GM21526 (cell line): ENCODE data around the gene THBS4.
"Not testable (repeated sequence)": the region's sequence is repeated elsewhere in the genome, so short reads cannot be mapped to it uniquely, and the experiment has no call there.

Experiments used
- ATAC-seq: cut with Tn5 transposase; IDR thresholded peaks from one replicate; pipeline ENCODE4 v1.9.1; 2021; ENCODE audit warnings: moderate library complexity; ENCODE audit not compliant: unreplicated experiment, low FRiP score

The THBS4 gene

DNA sequence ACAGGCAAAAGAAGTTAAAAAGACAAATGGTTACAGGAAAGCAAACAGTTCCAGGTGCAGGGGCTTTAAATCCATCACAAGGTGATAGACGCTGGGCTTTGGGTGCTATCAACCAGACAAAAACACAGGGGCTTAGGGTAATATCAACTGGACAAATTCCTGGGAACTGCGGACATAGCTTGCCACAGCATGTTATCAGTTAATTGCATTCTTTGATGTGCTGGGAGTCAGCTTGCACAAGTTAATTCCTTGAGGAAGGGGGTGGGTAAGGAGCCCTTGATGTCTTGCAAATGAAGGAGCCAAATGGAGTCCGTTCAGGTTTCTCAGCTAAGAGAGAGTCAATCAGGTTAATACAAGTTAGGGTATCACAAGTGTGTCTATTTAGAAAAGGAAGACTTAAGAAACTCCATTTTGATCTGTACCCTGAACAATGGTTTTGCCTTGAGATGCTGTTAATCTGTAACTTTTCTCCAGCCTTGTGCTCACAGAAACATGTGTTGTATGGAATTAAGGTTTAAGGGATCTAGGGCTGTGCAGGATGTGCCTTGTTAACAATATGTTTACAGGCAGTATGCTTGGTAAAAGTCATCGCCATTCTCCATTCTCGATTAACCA lies 76.3 kb downstream of the THBS4 start:
- not testable (repeated sequence) for ATAC-seq

DNA sequence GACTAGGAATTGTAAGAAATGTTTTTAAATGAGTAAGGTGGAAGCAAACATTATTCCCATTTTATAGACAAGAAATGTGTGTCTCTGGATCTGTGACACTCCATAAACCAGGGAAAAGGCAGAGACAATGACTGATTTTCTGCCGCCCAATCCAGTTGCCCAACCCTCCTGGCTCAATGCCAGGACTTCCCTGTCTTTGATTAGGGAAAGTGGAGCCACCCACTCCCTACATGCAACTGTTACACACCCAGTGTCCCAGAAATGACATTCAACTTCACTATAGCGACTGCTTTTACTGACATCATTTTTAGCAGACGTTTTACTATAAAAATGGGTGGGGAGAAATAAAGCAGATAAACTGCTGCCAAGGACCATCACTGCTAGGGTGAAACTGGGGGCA lies 79.7 kb downstream of the THBS4 start:
- ATAC-seq = no peak

DNA sequence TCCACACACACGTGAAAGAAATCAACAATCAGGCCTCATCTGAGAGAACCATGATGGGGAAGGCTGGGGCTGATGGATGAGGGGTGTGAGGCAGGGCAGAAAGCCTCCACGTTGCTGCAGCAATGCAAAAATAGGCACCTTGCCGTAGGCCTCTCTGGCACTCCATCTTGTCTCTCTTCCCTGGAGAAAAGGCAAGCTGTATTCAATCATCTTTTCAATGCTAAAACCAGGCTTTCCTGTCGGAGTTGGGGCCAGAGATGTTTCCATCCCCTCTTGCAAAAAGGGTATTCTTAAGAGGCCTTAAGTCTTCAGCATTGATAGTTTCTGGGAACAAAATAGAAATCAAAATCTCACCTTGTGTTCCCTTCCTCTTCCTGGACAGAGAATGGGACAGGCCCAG lies 80.9 kb downstream of the THBS4 start:
- ATAC-seq = no peak

DNA sequence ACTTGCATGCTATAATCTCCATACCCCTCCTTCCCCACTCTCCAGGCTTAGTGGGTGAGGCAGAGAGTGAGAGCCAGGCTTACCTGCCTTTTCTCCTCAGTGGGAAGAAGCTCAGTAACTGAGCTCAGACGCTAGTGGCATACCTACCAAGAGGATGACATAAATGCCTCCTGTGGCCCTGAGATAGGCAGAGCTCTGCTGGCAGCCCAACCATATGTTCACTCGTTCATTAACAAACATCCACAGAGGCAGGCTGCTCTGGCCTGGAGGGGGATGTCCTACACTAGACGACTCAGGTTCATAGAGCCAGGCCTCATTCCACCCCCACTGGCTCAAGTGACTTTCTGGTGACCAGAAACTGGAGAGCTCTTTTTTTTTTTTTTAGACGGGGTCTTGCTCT lies 81.3 kb downstream of the THBS4 start:
- no peak for ATAC-seq

DNA sequence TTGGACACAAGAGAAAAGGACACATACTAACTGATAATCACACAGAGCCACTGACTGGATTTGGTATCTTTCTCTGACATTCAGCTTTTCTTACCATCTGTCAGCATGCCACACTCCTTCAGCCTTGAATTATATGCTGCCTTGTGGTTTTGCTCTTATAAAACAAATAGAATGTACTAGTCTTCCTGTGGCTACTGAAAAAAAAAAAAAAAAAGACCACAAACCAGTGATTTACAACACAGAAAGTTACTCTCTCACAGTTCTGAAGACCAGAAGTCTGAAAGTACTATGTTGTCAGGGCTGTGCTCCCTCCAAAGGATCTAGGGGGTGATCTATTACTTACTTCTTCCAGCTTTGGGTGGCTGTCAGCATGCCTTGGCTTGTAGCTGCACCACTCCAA lies 82.3 kb downstream of the THBS4 start:
- ATAC-seq = no peak

DNA sequence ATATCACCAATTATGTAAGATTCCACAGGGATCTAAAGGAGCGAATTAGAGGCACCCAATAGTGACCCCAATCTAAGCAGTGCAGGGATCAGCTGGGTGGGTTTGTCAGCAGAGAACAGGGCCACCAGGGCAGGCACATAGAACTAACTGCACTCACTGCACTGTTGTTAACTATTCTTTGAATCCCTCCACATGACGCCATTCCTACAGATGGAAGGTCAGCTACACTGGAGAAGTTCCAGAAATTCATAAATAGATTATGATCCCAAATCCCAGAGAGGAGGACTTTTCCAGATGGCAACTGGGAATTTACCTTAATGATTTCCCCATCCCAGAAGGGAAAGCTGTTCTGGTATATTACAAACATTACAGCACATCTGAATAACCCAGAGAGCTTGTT lies 84.2 kb downstream of the THBS4 start:
- ATAC-seq = no peak

DNA sequence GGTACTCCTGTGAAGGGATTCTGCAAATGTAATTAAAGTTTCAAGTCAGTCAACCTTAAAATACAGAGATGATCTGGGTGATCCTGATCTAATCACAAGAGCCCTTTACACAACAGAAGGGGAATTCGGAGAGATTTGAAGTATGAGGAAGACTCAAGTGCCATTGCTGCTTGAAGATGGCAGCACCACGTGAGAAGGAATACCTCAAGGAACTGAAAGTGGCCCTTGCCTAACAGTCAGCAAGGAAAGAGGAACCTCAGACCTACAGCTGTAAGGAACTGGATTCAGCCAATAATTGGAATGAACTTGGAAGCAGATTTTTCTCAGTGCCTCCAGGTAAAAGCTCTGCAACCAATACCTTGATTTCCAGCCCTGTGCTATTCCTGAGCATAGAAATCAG lies 87.4 kb downstream of the THBS4 start:
- ATAC-seq = no peak

DNA sequence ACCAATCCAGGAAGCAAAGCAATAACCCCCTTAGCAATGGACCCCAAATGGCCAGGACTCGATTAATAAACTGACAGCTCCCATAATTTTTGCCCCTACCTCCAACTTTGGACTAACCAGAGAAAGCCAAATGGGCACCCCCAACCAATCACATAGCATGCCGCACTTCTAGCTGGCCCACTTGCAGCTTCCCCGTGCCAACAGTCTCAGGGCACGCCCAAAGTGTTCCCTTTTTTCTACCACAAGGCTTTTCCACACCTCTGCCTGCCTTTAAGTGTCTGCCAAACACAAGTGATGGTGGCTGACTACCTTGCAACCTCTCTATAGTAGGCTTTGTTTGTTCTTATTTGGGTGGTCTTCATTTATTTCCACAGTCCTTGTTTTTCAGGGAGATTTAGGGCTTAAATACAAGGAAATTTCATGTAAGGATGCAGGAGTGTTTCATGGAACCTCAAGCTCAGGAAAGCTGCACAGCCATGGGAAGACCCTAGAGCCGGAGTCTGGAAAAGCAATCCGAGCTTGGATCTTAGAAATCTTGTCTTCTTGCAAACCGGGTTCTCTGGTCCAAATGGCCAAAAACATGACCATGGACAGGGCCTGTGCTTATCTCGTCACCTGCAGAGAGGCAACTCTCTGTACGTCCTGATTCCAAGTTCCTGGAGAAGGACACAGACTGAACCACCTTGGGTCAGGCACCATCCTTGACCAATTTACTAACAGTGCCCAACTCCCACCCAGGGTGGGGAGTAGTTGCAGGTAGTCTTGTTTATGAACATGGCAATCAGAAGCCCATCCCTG lies 89.2 kb downstream of the THBS4 start:
- ATAC-seq = no peak

DNA sequence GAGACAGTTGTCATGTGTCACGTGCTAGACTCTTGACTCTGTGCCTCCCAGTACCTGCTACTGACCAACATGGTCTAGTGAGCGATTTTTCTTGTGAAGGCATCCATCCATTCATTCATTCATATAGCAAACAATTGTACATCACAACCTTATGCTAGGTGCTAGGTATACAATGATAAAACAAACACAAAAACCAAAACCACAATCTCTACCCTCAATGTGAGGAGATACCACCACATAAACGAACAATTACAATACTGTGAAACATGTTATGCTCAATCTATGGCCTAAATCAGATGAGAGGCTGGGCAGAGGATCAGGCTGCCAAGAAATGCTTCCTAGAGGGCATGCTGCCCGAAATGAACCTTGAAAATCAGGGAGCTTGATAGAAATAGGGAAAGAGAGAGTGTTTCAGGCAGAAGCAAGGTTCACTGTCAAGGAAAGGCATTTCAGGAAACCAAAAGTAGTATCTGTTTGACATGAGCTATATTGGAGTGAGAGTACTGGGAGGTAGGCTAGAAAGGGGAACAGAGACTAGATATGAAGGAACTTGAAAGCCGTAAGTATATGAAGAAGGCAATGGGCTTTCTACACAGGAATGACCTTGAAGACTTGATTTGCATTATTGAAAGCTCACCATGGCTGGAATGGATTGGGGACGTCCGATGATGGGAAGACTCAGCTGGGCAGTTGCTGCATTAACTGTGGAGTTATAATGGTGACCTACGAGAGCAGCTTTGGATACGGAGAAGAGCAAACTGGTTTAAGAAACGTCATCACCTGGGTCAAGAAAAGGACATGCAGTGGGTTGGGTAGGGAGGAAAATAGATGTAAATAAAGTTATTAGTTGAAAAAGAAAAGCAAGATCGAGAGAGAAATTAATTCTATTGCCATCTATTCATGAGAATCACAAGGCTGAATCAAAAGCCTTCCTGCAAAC lies 90.1 kb downstream of the THBS4 start:
- ATAC-seq = peak; percentile 88

DNA sequence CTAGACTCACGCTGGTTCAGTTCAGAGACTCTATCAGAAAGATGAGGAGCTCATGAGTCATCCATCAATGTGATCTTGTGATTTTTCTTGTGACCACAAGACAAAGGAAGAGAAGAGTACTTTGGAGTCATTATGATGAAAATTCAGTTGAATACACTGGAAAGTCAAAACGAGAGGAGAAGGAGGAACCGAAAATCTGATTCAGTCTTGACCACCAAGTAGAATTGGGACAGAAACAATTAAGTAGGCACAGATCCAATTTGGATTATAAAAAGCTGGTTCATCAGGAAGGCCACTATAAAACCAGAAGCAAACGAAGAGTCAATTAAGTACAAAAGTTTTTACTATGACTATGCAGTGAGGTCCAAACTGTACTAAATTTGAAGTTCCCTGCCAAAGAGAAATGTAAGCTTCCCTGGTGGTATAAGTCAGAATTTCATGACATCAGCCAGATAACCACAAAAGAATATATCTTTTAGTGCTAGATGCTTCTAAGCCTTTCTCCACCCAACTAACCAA lies 90.9 kb downstream of the THBS4 start:
- ATAC-seq = peak; percentile 53

DNA sequence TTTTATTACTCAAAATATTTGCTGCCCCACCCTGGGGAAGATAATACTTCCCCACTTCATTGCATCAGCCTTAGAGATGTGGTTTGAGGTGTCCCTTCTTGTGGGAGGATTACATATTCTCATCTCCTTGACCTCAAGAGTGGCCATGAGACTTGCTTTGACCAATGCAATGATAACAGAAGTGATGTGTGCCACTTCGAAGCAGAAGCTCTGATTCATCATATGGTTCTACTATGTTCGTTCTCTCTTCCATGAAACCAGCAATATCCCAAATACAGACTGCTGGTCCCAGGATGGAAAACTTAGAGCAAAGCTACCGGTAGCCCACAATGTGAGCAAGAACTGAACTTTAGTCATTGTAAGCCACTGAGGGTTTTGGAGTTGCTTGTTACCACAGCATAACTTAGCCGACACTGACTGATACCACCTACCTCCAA lies 92.0 kb downstream of the THBS4 start:
- ATAC-seq = no peak

DNA sequence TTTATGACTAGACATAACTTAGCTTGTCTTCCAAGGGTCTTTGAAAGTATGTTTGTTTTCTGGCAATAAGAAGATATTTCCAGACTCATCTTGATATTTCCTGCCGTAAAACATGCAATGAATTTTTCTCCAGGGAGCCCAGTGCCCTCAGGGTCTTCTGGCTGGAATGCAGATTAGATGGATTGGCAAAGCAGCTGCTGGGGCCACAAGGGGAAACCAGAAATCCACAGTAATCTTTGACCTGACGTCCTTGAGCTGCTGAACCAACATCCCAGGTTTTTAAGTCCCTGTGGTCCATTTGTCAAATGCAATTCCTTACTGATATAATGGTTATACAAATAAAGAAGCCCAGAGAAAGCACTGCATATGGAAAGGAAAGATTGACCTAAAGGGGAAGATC lies 93.0 kb downstream of the THBS4 start:
- no peak for ATAC-seq

DNA sequence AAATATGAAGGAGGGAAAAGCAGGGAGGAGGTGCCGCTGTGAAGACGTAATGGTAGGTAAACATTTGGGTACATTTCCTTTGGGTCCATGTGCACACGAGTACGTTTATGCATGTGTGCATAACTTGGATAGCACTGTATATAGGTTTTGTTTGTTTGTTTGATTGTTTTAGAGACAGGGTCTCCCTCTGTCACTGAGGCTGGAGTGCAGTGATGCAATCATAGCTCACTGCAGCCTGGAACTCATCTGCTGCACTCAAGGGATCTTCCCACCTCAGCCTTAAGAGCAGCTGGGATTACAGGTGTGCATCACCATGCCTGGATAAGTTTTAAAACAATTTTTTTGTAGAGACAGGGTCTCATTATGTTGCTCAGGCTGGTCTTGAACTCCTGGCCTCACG lies 94.0 kb downstream of the THBS4 start:
- ATAC-seq = no peak
